Calu3 (cell line): Measurements from ENCODE around the gene WTIP. TPM values are rescaled to one million over a fixed set of nuclear protein-coding genes. Genes with fewer than 3 reads are reported as not detected.

ENCODE experiments used
- BruUV-seq: library from RNA; stranded (reverse); fragments of 400-500 nt; replicated peaks from 2 replicates; lab custom pipeline; 2021; lab: Mats Ljungman, UMichigan
- CTCF ChIA-PET: fragments of 300-600 bp; sonication (Branson Sonifier 250); formaldehyde crosslinking; loops from one replicate; lab custom pipeline; 2022; ENCODE audit warnings: antibody characterized with exemption; lab: Charles Lee
- DNase-seq: peaks from one replicate; pipeline ENCODE4 v3.0.0; 2022
- H3K27ac Mint-ChIP-seq: one replicate; pipeline ENCODE4 v1.8.0; 2022; ENCODE audit warnings: mixed read lengths; ENCODE audit not compliant: unreplicated experiment
- H3K27me3 Mint-ChIP-seq: one replicate; pipeline ENCODE4 v1.8.0; 2022; ENCODE audit warnings: mixed read lengths; ENCODE audit not compliant: unreplicated experiment
- H3K36me3 Mint-ChIP-seq: one replicate; pipeline ENCODE4 v1.8.0; 2022; ENCODE audit warnings: mild to moderate bottlenecking, moderate library complexity, mixed read lengths; ENCODE audit not compliant: insufficient read depth, unreplicated experiment
- H3K4me1 Mint-ChIP-seq: one replicate; pipeline ENCODE4 v1.8.0; 2022; ENCODE audit warnings: mild to moderate bottlenecking, low read depth, mixed read lengths; ENCODE audit not compliant: unreplicated experiment
- H3K4me3 Mint-ChIP-seq: one replicate; pipeline ENCODE4 v1.8.0; 2022; ENCODE audit warnings: mild to moderate bottlenecking, low read depth, moderate library complexity, mixed read lengths; ENCODE audit not compliant: unreplicated experiment
- H3K9me3 Mint-ChIP-seq: one replicate; pipeline ENCODE4 v1.8.0; 2022; ENCODE audit warnings: low read depth, mixed read lengths; ENCODE audit not compliant: unreplicated experiment
- CTCF ChIP-seq: fragments of 200-600 bp; IDR thresholded peaks from one replicate; pipeline ENCODE4 v1.8.0; 2022; ENCODE audit warnings: antibody characterized with exemption; ENCODE audit not compliant: unreplicated experiment
- intact Hi-C: fragments of 100-400 bp; cut with micrococcal nuclease; formaldehyde crosslinking; loops from one replicate; pipeline ENCODE4 v1.10.0; 2022; ENCODE audit not compliant: unreplicated experiment
- total RNA-seq: library from RNA; stranded (reverse); gene quantifications from 2 replicates; pipeline ENCODE4 v1.2.3, GENCODE V29; 2022

The WTIP gene
- total RNA-seq, 1 experiment from 2014 or later, result 5.3 TPM

- H3K4me3 Mint-ChIP-seq, result no peak overlapping the region
- no TSS peak for BruUV-seq
- DNase-seq, result no peak
- TF ChIP-seq CTCF, result no peak
- intact Hi-C loops, result no loop called here
- H3K36me3 Mint-ChIP-seq, result no peaks in the 10 kb centered on the region
- H3K4me1 Mint-ChIP-seq, result peaks cover 5% of the 10 kb centered on the region
- H3K9me3 Mint-ChIP-seq, result no peaks in the 10 kb centered on the region
- H3K27ac Mint-ChIP-seq, result no peak overlapping the region
- CTCF ChIA-PET, result no interaction called here
- peaks cover under 1% of the 10 kb centered on the region for H3K27me3 Mint-ChIP-seq
Observed at GRCh38 chr19:34489175-34489574, 7.6 kb downstream of the WTIP start.

GRCh38 chr19:34490141-34490766, 8.7 kb downstream of the WTIP start:
- CTCF ChIA-PET, result no interaction called here
- no peak overlapping the region for H3K27ac Mint-ChIP-seq
- H3K9me3 Mint-ChIP-seq, result no peaks in the 10 kb centered on the region
- BruUV-seq, result no TSS peak
- DNase-seq, result no peak
- H3K4me1 Mint-ChIP-seq, result peaks cover 5% of the 10 kb centered on the region
- H3K4me3 Mint-ChIP-seq, result no peak overlapping the region
- H3K36me3 Mint-ChIP-seq, result no peaks in the 10 kb centered on the region
- no peak for TF ChIP-seq CTCF
- intact Hi-C loops, result no loop called here
- H3K27me3 Mint-ChIP-seq, result no peaks in the 10 kb centered on the region

GRCh38 chr19:34493038-34493648, 11.6 kb downstream of the WTIP start:
- Mint-ChIP-seq H3K4me1 (no peaks in the 10 kb centered on the region), H3K36me3 (no peaks in the 10 kb centered on the region), H3K27ac (no peak overlapping the region), H3K9me3 (no peaks in the 10 kb centered on the region), H3K4me3 (no peak overlapping the region), H3K27me3 (no peaks in the 10 kb centered on the region)
- intact Hi-C loops, result no loop called here
- no peak for DNase-seq
- no TSS peak for BruUV-seq
- TF ChIP-seq CTCF, result no peak
- CTCF ChIA-PET, result no interaction called here

- no peak for TF ChIP-seq CTCF
- no peak for DNase-seq
- no peak overlapping the region for H3K27ac Mint-ChIP-seq
- no TSS peak for BruUV-seq
- intact Hi-C loops, result no loop called here
- H3K4me3 Mint-ChIP-seq, result no peak overlapping the region
- no peaks in the 10 kb centered on the region for H3K4me1 Mint-ChIP-seq
- H3K36me3 Mint-ChIP-seq, result no peaks in the 10 kb centered on the region
- CTCF ChIA-PET, result no interaction called here
- H3K9me3 Mint-ChIP-seq, result no peaks in the 10 kb centered on the region
- no peaks in the 10 kb centered on the region for H3K27me3 Mint-ChIP-seq
Observed at GRCh38 chr19:34493649-34494044, 12.1 kb downstream of the WTIP start.
